ENCODE measurements around the gene PFKP.

DNA sequence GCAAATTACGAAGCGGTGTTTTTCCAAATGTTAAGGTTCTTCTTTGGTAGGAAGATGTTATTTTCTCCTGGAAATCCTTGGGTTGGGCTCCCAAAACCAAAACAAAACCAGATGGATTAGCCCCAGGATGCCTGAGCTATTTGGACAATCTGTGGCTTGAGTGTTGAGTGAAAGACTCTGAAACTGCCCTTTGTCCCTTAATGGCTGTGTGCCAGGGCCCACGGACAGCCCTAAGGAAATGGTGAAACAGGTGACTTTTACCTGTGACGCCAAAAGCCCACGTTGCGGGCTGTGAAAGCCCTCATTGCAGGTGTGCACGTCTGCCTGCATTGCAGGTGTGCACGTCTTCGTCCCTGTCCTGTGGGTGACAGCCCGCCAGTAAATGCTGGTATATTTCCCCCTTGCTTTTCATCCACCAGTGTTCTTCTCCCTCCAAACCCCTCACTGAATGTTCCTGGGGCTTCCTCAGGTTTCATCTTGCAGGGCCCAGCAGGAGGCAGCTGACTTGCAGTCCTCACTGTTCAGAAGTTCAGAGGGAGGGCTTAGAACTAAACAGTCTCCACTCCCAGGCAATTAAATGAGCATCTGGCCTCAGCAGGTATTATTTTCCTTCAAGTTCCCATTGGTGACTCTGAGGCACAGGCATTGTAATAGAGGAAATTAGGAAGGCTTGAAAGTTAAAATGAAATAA is 10.7 kb downstream of the PFKP start:
- TF ChIP-seq, protein P1, sequence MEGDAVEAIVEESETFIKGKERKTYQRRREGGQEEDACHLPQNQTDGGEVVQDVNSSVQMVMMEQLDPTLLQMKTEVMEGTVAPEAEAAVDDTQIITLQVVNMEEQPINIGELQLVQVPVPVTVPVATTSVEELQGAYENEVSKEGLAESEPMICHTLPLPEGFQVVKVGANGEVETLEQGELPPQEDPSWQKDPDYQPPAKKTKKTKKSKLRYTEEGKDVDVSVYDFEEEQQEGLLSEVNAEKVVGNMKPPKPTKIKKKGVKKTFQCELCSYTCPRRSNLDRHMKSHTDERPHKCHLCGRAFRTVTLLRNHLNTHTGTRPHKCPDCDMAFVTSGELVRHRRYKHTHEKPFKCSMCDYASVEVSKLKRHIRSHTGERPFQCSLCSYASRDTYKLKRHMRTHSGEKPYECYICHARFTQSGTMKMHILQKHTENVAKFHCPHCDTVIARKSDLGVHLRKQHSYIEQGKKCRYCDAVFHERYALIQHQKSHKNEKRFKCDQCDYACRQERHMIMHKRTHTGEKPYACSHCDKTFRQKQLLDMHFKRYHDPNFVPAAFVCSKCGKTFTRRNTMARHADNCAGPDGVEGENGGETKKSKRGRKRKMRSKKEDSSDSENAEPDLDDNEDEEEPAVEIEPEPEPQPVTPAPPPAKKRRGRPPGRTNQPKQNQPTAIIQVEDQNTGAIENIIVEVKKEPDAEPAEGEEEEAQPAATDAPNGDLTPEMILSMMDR (IDR thresholded peaks at IDR 0.05) = no peak
- TF ChIP-seq POLR2A (IDR thresholded peaks at IDR 0.05) = no peak

All from lower leg skin (tissue), 3 donors.